Kidney glomerular epithelial cell (primary cell): ENCODE results near the gene PCBP4.
"Not testable (repeated sequence)": the region's sequence is repeated elsewhere in the genome, so short reads cannot be mapped to it uniquely, and the experiment has no call there.

ENCODE experiments used
- DNase-seq: peaks from one replicate; lab custom pipeline; 2025; lab: John Stamatoyannopoulos, UW

PCBP4 gene

GRCh38 chr3:51938780-51939425 is 28.4 kb downstream of the PCBP4 start:
- DNase-seq = no peak

- no peak for DNase-seq
Observed at GRCh38 chr3:51937611-51938450, 29.4 kb downstream of the PCBP4 start.

GRCh38 chr3:51937014-51937413 is 30.2 kb downstream of the PCBP4 start:
- no peak for DNase-seq

- no peak for DNase-seq
Observed at GRCh38 chr3:51935886-51936755, 31.1 kb downstream of the PCBP4 start.

- no peak for DNase-seq
Observed at GRCh38 chr3:51934991-51935885, 32.0 kb downstream of the PCBP4 start.

- no peak for DNase-seq
Observed at GRCh38 chr3:51934139-51934850, 33.0 kb downstream of the PCBP4 start.

GRCh38 chr3:51933471-51934138 is 33.6 kb downstream of the PCBP4 start:
- no peak for DNase-seq

GRCh38 chr3:51932471-51933370 is 34.5 kb downstream of the PCBP4 start:
- DNase-seq = no peak

- no peak for DNase-seq
Observed at GRCh38 chr3:51931756-51932155, 35.5 kb downstream of the PCBP4 start.

GRCh38 chr3:51930439-51930838 is 36.8 kb downstream of the PCBP4 start:
- DNase-seq = no peak

GRCh38 chr3:51929420-51930003 is 37.7 kb downstream of the PCBP4 start:
- DNase-seq = no peak

GRCh38 chr3:51928981-51929380 is 38.3 kb downstream of the PCBP4 start:
- DNase-seq = not testable (repeated sequence)

GRCh38 chr3:51928438-51928837 is 38.8 kb downstream of the PCBP4 start:
- DNase-seq = no peak

GRCh38 chr3:51927061-51927977 is 39.9 kb downstream of the PCBP4 start:
- no peak for DNase-seq

GRCh38 chr3:51921081-51921578 is 46.1 kb downstream of the PCBP4 start:
- no peak for DNase-seq

GRCh38 chr3:51916418-51916817 is 50.8 kb downstream of the PCBP4 start:
- no peak for DNase-seq

- DNase-seq = no peak
Observed at GRCh38 chr3:51908026-51908425, 59.2 kb downstream of the PCBP4 start.
